Hepatocyte (in vitro differentiated cells): ENCODE measurements around the gene PPAT. TPM values are rescaled to one million over a fixed set of nuclear protein-coding genes. Genes with fewer than 3 reads are reported as not detected.
A peak's percentile ranks its signal among the peaks of the same experiment; 100 is the strongest.

Experiments
- DNase-seq: peaks from one replicate; pipeline ENCODE4 v3.0.0-alpha.2; 2016; ENCODE audit warnings: low spot score
- H2AFZ ChIP-seq: fragments of 200-600 bp; sonication (generic); 2 replicates; pipeline ENCODE4 v1.6.0; 2016; ENCODE audit warnings: antibody characterized with exemption, mild to moderate bottlenecking
- H3K27ac ChIP-seq: fragments of 200-600 bp; sonication (generic); 2 replicates; pipeline ENCODE4 v1.5.1; 2016; ENCODE audit warnings: mild to moderate bottlenecking
- H3K27me3 ChIP-seq: fragments of 200-600 bp; sonication (generic); 2 replicates; pipeline ENCODE4 v1.6.1; 2016
- H3K36me3 ChIP-seq: fragments of 200-600 bp; sonication (generic); replicated peaks from 2 replicates; pipeline ENCODE4 v1.5.1; 2016; ENCODE audit warnings: low read depth; ENCODE audit not compliant: insufficient read depth
- H3K4me1 ChIP-seq: fragments of 200-600 bp; sonication (generic); 2 replicates; pipeline ENCODE4 v1.5.1; 2016; ENCODE audit warnings: mild to moderate bottlenecking, moderate library complexity; ENCODE audit not compliant: insufficient read depth
- H3K4me2 ChIP-seq: fragments of 200-600 bp; sonication (generic); 2 replicates; pipeline ENCODE4 v1.6.0; 2016
- H3K4me3 ChIP-seq: fragments of 200-600 bp; sonication (generic); 2 replicates; pipeline ENCODE4 v1.5.1; 2016; ENCODE audit warnings: mild to moderate bottlenecking
- H3K79me2 ChIP-seq: fragments of 200-600 bp; sonication (generic); 2 replicates; pipeline ENCODE4 v1.6.0; 2017; ENCODE audit warnings: mild to moderate bottlenecking
- H3K9me2 ChIP-seq: fragments of 200-600 bp; sonication (generic); replicated peaks from 2 replicates; pipeline ENCODE4 v1.6.0; 2017; ENCODE audit warnings: mild to moderate bottlenecking; ENCODE audit not compliant: insufficient read depth
- H3K9me3 ChIP-seq: fragments of 200-600 bp; sonication (generic); 2 replicates; pipeline ENCODE4 v1.5.1; 2016; ENCODE audit warnings: low read depth, mild to moderate bottlenecking
- H4K20me1 ChIP-seq: fragments of 200-600 bp; sonication (generic); 2 replicates; pipeline ENCODE4 v1.6.0; 2016; ENCODE audit warnings: mild to moderate bottlenecking; ENCODE audit not compliant: insufficient read depth, poor library complexity, severe bottlenecking
- EZH2 ChIP-seq: fragments of 200-600 bp; sonication (generic); IDR thresholded peaks from 2 replicates; pipeline ENCODE4 v1.6.1; 2016; ENCODE audit warnings: antibody characterized with exemption, mild to moderate bottlenecking, borderline replicate concordance
- EZH2phosphoT487 ChIP-seq: fragments of 200-600 bp; sonication (generic); IDR thresholded peaks from one replicate; pipeline ENCODE4 v1.6.1; 2018; ENCODE audit warnings: antibody characterized with exemption, mild to moderate bottlenecking, low read depth, moderate library complexity; ENCODE audit not compliant: unreplicated experiment, severe bottlenecking
- WGBS: methylation state at CpG from one replicate; pipeline ENCODE4 v1.1.6; 2016; ENCODE audit warnings: low lambda C conversion rate; ENCODE audit errors: missing lambda C conversion rate; 5-methylcytosine and 5-hydroxymethylcytosine counted together
- polyA plus RNA-seq: library from polyadenylated mRNA; unstranded; fragments of >200 nt; fragmentation: Nextera tagmentation; extraction: Ambion mirVana; gene quantifications from 2 replicates; pipeline ENCODE4 v1.2.1, GENCODE V29; 2016
- total RNA-seq: library from RNA; depleted of rRNA; stranded (reverse); fragments of >200 nt; gene quantifications from 2 replicates; pipeline ENCODE4 v1.2.3, GENCODE V29; 2014
- TF ChIP-seq, protein P1 (sequence below): fragments of 200-600 bp; sonication (generic); IDR thresholded peaks from 2 replicates; pipeline ENCODE4 v1.5.1; 2016; ENCODE audit warnings: antibody characterized with exemption, mild to moderate bottlenecking; ENCODE audit not compliant: poor library complexity

The PPAT gene
- total and polyA plus RNA-seq, 2 experiments from 2014 or later = 8.0 to 21.0 TPM

DNA sequence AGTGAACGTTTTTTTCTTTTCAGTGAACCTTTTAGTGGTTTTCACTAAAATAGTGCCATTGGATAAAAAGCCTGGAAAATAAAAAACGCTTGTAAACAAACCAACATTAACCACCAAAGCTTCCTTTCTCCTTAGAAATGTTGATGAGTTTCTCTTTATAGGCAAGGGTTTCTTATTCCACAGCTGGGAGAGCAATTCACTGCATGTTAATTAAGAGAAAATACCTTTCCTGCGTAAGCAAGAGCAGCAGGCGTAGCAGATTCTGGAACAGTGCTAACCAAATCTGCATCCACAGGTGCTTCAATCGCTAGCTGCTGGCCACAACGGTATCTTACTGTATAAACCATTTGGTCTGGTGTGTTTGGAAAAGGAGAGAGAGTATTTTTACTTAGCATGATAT is 34.9 kb downstream of the PPAT start:
- DNase-seq = no peak
- Histone ChIP-seq H2AFZ (no peak overlapping the region), H3K4me3 (no peak overlapping the region), H4K20me1 (no peaks in the 10 kb centered on the region), H3K79me2 (no peaks in the 10 kb centered on the region), H3K27me3 (no peaks in the 10 kb centered on the region), H3K4me2 (no peak overlapping the region), H3K4me1 (no peaks in the 10 kb centered on the region), H3K36me3 (no peaks in the 10 kb centered on the region), H3K9me3 (no peaks in the 10 kb centered on the region), H3K27ac (no peak overlapping the region), H3K9me2 (no peaks in the 10 kb centered on the region)
- 88% methylated on average over 6 of the region's 6 CpGs for WGBS
- TF ChIP-seq EZH2 (no peak), EZH2phosphoT487 (no peak)
- TF ChIP-seq, protein P1, sequence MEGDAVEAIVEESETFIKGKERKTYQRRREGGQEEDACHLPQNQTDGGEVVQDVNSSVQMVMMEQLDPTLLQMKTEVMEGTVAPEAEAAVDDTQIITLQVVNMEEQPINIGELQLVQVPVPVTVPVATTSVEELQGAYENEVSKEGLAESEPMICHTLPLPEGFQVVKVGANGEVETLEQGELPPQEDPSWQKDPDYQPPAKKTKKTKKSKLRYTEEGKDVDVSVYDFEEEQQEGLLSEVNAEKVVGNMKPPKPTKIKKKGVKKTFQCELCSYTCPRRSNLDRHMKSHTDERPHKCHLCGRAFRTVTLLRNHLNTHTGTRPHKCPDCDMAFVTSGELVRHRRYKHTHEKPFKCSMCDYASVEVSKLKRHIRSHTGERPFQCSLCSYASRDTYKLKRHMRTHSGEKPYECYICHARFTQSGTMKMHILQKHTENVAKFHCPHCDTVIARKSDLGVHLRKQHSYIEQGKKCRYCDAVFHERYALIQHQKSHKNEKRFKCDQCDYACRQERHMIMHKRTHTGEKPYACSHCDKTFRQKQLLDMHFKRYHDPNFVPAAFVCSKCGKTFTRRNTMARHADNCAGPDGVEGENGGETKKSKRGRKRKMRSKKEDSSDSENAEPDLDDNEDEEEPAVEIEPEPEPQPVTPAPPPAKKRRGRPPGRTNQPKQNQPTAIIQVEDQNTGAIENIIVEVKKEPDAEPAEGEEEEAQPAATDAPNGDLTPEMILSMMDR = no peak

DNA sequence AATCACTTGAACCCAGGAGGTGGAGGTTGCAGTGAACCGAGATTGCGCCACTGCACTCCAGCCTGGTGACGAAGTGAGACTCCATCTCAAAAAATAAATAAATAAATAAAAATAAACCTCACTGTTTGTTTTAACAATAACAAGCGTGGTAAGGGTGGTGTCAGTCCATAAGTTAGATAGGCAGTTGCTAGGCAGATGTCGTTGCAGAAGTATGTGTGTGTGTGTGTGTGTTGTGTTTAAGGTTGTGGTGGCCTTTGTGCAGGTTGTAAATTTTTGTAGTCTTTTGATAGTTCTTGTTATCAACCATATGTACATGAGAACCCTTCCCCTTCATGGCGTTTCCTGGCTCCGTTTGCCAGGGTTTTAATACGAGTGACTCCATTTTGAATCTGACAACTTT is 44.1 kb downstream of the PPAT start:
- DNase-seq = no peak
- Histone ChIP-seq H3K9me3 (no peaks in the 10 kb centered on the region), H3K4me2 (no peak overlapping the region), H3K79me2 (peaks cover 19% of the 10 kb centered on the region), H3K4me1 (peaks cover 7% of the 10 kb centered on the region), H3K27ac (no peak overlapping the region), H3K36me3 (no peaks in the 10 kb centered on the region), H4K20me1 (no peaks in the 10 kb centered on the region), H3K9me2 (no peaks in the 10 kb centered on the region), H3K27me3 (no peaks in the 10 kb centered on the region), H2AFZ (no peak overlapping the region), H3K4me3 (no peak overlapping the region)
- 98% methylated on average over 8 of the region's 8 CpGs for WGBS
- TF ChIP-seq EZH2phosphoT487 (no peak), EZH2 (no peak)
- TF ChIP-seq, protein P1 = no peak

DNA sequence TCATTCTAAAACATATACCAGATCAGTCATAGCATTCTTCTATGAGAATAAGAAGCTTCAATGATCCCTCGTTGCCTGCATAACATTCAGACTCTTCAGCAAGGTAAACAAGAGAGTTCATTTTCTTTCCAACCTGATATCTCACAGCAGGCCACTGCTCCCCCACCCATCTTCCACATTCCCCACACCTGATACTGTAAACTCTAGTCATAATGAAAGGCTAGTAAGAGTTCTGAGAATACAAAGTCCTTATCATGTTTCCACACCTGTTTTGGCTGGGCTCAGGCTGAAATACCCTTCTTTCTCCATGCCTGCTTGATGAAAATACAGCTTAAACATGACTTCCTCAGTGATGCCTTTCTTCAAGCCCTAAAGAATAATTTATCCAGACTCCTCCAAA is 45.9 kb downstream of the PPAT start:
- peak; percentile 13 for DNase-seq
- peaks cover 7% of the 10 kb centered on the region for H3K4me1 ChIP-seq
- no peaks in the 10 kb centered on the region for H3K9me2 ChIP-seq
- H3K27me3 ChIP-seq = no peaks in the 10 kb centered on the region
- no peaks in the 10 kb centered on the region for H3K9me3 ChIP-seq
- no peak overlapping the region for H3K27ac ChIP-seq
- 53% methylated on average over 1 of the region's 1 CpG for WGBS
- no peak overlapping the region for H2AFZ ChIP-seq
- H4K20me1 ChIP-seq = no peaks in the 10 kb centered on the region
- H3K79me2 ChIP-seq = peaks cover 32% of the 10 kb centered on the region
- no peak overlapping the region for H3K4me3 ChIP-seq
- no peaks in the 10 kb centered on the region for H3K36me3 ChIP-seq
- TF ChIP-seq EZH2phosphoT487 (no peak), EZH2 (no peak)
- TF ChIP-seq, protein P1 = no peak
- peak overlapping the region; percentile 82 for H3K4me2 ChIP-seq

DNA sequence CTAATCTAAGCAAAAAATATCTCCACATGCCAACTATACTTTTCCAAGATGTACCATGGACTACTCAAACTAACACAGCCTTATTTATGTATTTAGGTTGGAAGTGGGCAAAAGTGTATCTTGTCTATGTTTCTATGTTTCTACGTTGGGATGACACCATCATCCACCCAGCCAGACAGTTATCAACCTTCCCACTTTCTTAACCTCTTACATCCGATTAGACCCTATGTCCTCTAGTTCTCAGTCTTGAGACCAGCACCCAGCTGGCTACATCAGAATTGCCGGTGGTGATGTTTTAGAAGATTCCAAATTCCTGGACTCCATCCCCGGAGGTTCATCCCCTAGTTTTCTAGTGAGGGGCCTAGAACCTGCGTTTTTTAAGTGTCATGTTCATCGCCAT is 47.1 kb downstream of the PPAT start:
- H2AFZ ChIP-seq = peak overlapping the region; percentile 87
- H3K4me1 ChIP-seq = peaks cover 7% of the 10 kb centered on the region
- no peaks in the 10 kb centered on the region for H3K27me3 ChIP-seq
- TF ChIP-seq EZH2phosphoT487 = no peak
- no peak for TF ChIP-seq EZH2
- TF ChIP-seq, protein P1 = no peak
- no peaks in the 10 kb centered on the region for H4K20me1 ChIP-seq
- DNase-seq = no peak
- no peaks in the 10 kb centered on the region for H3K9me2 ChIP-seq
- no peaks in the 10 kb centered on the region for H3K36me3 ChIP-seq
- H3K27ac ChIP-seq = peak overlapping the region; percentile 97
- WGBS = 55% methylated on average over 6 of the region's 6 CpGs
- peaks cover 36% of the 10 kb centered on the region for H3K79me2 ChIP-seq
- peak overlapping the region; percentile 82 for H3K4me2 ChIP-seq
- no peaks in the 10 kb centered on the region for H3K9me3 ChIP-seq
- peak overlapping the region; percentile 76 for H3K4me3 ChIP-seq
